GM12878 (cell line): ENCODE results near the gene ATP7B. TPM values are rescaled to one million over a fixed set of nuclear protein-coding genes. Genes with fewer than 3 reads are reported as not detected.

Experiments used
- CEBPZ ChIP-seq: fragments of 150-350 bp; IDR thresholded peaks from 2 replicates; pipeline ENCODE4 v1.6.1; 2016; ENCODE audit warnings: low read depth, low read length
- CREB1 ChIP-seq: IDR thresholded peaks from 2 replicates; pipeline ENCODE4 v1.6.1; 2012; ENCODE audit warnings: low read depth, mild to moderate bottlenecking, inconsistent platforms
- EGR1 ChIP-seq, 2 experiments: IDR thresholded peaks; 1 replicate in 1 of 2; 2 replicates in 1 of 2; pipeline ENCODE4 v1.6.1; 2011 to 2012; ENCODE audit warnings: low read depth in 2 of 2, low read length in 2 of 2, borderline replicate concordance in 1 of 2, mild to moderate bottlenecking in 1 of 2, moderate library complexity in 1 of 2
- KDM1A ChIP-seq: fragments of 200-600 bp; sonication (generic); IDR thresholded peaks from 2 replicates; pipeline ENCODE4 v1.6.1; 2016; ENCODE audit warnings: borderline replicate concordance
- PRDM15 ChIP-seq: fragments of 450-650 bp; formaldehyde crosslinking; IDR thresholded peaks from 2 replicates; pipeline ENCODE4 v1.4.0; 2020; ENCODE audit warnings: mild to moderate bottlenecking, moderate library complexity
- ZNF24 ChIP-seq: fragments of 450-650 bp; IDR thresholded peaks from 2 replicates; pipeline ENCODE4 v1.6.1; 2017; ENCODE audit warnings: antibody characterized with exemption, mild to moderate bottlenecking
- ZNF274 ChIP-seq: IDR thresholded peaks from one replicate; pipeline ENCODE4 v1.8.0; 2011; ENCODE audit not compliant: insufficient read length, insufficient read depth
- ZNF687 ChIP-seq: fragments of 450-650 bp; IDR thresholded peaks from 2 replicates; pipeline ENCODE4 v1.6.1; 2017; ENCODE audit warnings: mild to moderate bottlenecking, moderate library complexity
- polyA plus RNA-seq, 11 experiments: library from polyadenylated mRNA; depleted of rRNA in 4 of 11; unstranded in 6 of 11; stranded (reverse) in 5 of 11; fragments of >200 nt; fragmentation: Nextera tagmentation in 4 of 11; fragmentation: Illumina TruSeq in 1 of 11; extraction: Ambion mirVana in 4 of 11; extraction: Trizol in 1 of 11; gene quantifications; 1 replicate in 1 of 11; 2 replicates in 10 of 11; pipeline versions ENCODE4 v1.2.1 to v1.2.3, GENCODE V29; 2011 to 2016; ENCODE audit warnings: inconsistent platforms in 2 of 11, missing spikeins in 2 of 11, low read depth in 1 of 11
- total RNA-seq, 4 experiments: library from RNA; depleted of rRNA in 3 of 4; stranded (reverse); fragments of >200 nt in 3 of 4; fragmentation: Illumina TruSeq in 1 of 4; extraction: Trizol in 1 of 4; gene quantifications; 2 replicates each; pipeline versions ENCODE4 v1.2.1 to v1.2.3, GENCODE V29; 2013 to 2021

Gene ATP7B
- total and polyA plus RNA-seq, 10 of the 15 experiments (the other 5 are each of a cell fraction or from before 2014, with no cell fraction given) = under 0.01 to 1.1 (median 0.06) TPM; not detected in 2

- TF ChIP-seq ZNF687 (no peak), PRDM15 (CRISPR knock-in tag) (no peak), CREB1 (no peak), ZNF24 (no peak), ZNF274 (no peak), EGR1 (IDR thresholded peaks at IDR 0.05; ENCODE audit: borderline replicate concordance in 1 of 2, low read depth in 2 of 2, low read length in 2 of 2) (no peak), KDM1A (no peak), CEBPZ (no peak)
These were observed 5.0 kb upstream of the ATP7B start (continued) for GRCh38 chr13:52016296-52016695.
